Fibroblast of skin of left quadriceps (primary cell): Measurements from ENCODE around the gene PDE2A.

Experiments used
- DNase-seq, 2 experiments: peaks; one replicate each; pipeline ENCODE4 v3.0.0-alpha.2; 2013; ENCODE audit warnings: low read depth in 2 of 2

Gene PDE2A

GRCh38 chr11:72591023-72591422 lies 83.2 kb downstream of the PDE2A start:
- no peak for DNase-seq

- DNase-seq, result no peak
Measured at GRCh38 chr11:72589802-72590761, 84.1 kb downstream of the PDE2A start.

GRCh38 chr11:72588421-72589410 lies 85.5 kb downstream of the PDE2A start:
- DNase-seq, result no peak

- DNase-seq, result no peak
Measured at GRCh38 chr11:72587696-72588095, 86.5 kb downstream of the PDE2A start.

- no peak for DNase-seq
Measured at GRCh38 chr11:72586321-72587090, 87.7 kb downstream of the PDE2A start.

GRCh38 chr11:72585762-72586311 lies 88.4 kb downstream of the PDE2A start:
- peak; percentile 11 to 20 for DNase-seq

- DNase-seq, result no peak
Measured at GRCh38 chr11:72584939-72585597, 89.2 kb downstream of the PDE2A start.

- DNase-seq, result no peak
Measured at GRCh38 chr11:72584293-72584938, 89.8 kb downstream of the PDE2A start.

- DNase-seq, result no peak
Measured at GRCh38 chr11:72583616-72584292, 90.5 kb downstream of the PDE2A start.

- DNase-seq, result no peak
Measured at GRCh38 chr11:72583177-72583553, 91.1 kb downstream of the PDE2A start.

- DNase-seq, result no peak
Measured at GRCh38 chr11:72582206-72583176, 91.7 kb downstream of the PDE2A start.

GRCh38 chr11:72581067-72581466 lies 93.2 kb downstream of the PDE2A start:
- no peak for DNase-seq

GRCh38 chr11:72580642-72580950 lies 93.6 kb downstream of the PDE2A start:
- DNase-seq, result no peak

- DNase-seq, result no peak
Measured at GRCh38 chr11:72579816-72580641, 94.2 kb downstream of the PDE2A start.

GRCh38 chr11:72578991-72579815 lies 95.0 kb downstream of the PDE2A start:
- DNase-seq, result no peak

GRCh38 chr11:72578566-72578965 lies 95.7 kb downstream of the PDE2A start:
- no peak for DNase-seq

GRCh38 chr11:72578051-72578450 lies 96.2 kb downstream of the PDE2A start:
- no peak for DNase-seq
